ENCODE measurements around the gene FIGN.

The FIGN gene

DNA sequence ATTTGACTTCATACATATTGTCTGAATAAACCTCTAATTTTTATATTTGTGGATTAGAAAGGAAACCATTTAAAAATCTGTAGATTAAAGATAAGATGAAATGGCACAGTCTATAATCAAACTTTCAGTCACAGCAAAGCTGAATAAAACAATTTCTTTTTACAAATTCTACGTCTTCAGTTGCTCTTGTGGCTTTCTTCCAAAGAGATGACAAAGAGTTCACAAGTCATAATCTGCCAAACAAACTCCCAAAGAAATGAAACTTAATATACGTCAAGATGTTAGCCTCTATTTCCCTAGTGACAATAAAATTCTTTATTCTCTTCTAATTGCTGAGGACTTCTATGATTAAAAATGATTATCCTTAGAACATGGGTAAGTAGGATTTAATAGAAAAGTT, 66.3 kb downstream of the FIGN start:
- no peak for DNase-seq
- Histone ChIP-seq H3K4me1 (ENCODE audit: control insufficient read depth, insufficient read depth, low read length, poor library complexity, severe bottlenecking) (no peaks in the 10 kb centered on the region), H3K27ac (ENCODE audit: insufficient read depth, low read length, poor library complexity, severe bottlenecking) (no peak overlapping the region), H3K4me3 (ENCODE audit: insufficient read depth, low read depth, low read length, poor library complexity, severe bottlenecking) (no peak overlapping the region), H3K27me3 (replicated peaks; ENCODE audit: control insufficient read depth, insufficient read depth, low read length, poor library complexity, severe bottlenecking) (no peaks in the 10 kb centered on the region), H3K9me3 (ENCODE audit: control insufficient read depth, low read length) (no peaks in the 10 kb centered on the region), H3K36me3 (ENCODE audit: control insufficient read depth, insufficient read depth, low read length) (no peaks in the 10 kb centered on the region)

DNA sequence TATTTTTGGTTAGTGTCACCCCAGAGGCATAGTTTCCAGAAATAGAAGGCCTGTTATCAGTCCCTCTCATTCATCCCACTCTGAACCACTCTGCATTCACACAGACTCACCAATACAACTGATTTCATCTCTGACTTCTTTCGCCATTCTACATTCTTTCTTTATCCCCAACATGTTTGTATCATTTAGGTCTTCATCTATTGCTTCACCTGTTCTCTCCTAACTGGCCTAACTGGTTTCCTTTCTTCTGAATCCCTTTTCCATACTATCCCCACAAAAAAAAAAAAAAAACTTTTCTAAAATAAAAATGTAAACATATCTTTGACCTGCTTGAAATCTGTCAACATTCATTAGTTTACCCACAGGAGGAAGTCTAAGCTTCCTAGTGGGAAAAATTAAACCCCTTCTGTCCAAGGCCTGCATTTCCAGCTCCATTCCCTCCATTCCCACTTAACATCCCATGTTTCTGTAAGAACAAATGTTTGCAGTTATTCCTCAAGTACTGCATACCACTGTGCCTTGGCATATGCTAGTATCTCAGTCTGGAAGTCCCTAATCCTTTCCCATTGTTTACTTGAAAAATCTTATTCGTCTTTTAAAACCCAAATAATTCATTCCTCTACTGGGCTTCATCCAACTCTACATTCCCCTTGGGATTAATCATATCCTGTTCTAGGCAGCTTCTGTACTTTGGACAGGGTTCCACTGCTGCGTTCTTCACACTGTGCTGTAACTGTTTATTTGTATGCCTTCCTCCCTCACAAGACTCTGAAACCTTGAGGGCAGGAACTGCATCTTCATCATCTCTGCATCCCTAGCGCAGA, 68.5 kb downstream of the FIGN start:
- Histone ChIP-seq H3K4me1 (ENCODE audit: control insufficient read depth, insufficient read depth, low read length, poor library complexity, severe bottlenecking) (no peaks in the 10 kb centered on the region), H3K4me3 (ENCODE audit: insufficient read depth, low read depth, low read length, poor library complexity, severe bottlenecking) (no peak overlapping the region), H3K27me3 (replicated peaks; ENCODE audit: control insufficient read depth, insufficient read depth, low read length, poor library complexity, severe bottlenecking) (no peaks in the 10 kb centered on the region), H3K27ac (ENCODE audit: insufficient read depth, low read length, poor library complexity, severe bottlenecking) (no peak overlapping the region), H3K9me3 (ENCODE audit: control insufficient read depth, low read length) (no peaks in the 10 kb centered on the region), H3K36me3 (ENCODE audit: control insufficient read depth, insufficient read depth, low read length) (no peaks in the 10 kb centered on the region)
- no peak for DNase-seq

DNA sequence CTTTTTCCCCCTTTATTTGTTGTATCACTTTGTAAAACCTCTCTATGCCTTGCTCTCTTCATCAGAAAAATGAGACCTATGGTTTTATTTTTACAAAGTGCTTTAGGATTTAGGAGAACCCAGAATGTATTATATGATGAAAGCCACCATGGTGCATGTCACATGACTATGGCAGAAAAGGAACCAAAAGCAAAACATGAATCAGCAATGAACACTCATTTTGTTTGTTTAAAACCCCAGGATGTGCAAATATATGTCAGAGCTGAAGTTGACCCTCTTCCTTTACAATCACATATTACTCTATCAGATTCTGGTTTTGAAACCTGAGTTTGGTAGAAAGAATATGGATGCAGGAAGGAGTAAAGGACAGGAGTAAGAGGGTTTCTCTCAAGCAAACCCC, 70.0 kb downstream of the FIGN start:
- no peaks in the 10 kb centered on the region for H3K4me1 ChIP-seq (ENCODE audit: control insufficient read depth, insufficient read depth, low read length, poor library complexity, severe bottlenecking)
- H3K9me3 ChIP-seq (ENCODE audit: control insufficient read depth, low read length): no peaks in the 10 kb centered on the region
- H3K4me3 ChIP-seq (ENCODE audit: insufficient read depth, low read depth, low read length, poor library complexity, severe bottlenecking): no peak overlapping the region
- DNase-seq: no peak
- no peak overlapping the region for H3K27ac ChIP-seq (ENCODE audit: insufficient read depth, low read length, poor library complexity, severe bottlenecking)
- H3K36me3 ChIP-seq (ENCODE audit: control insufficient read depth, insufficient read depth, low read length): no peaks in the 10 kb centered on the region
- no peaks in the 10 kb centered on the region for H3K27me3 ChIP-seq (replicated peaks; ENCODE audit: control insufficient read depth, insufficient read depth, low read length, poor library complexity, severe bottlenecking)

DNA sequence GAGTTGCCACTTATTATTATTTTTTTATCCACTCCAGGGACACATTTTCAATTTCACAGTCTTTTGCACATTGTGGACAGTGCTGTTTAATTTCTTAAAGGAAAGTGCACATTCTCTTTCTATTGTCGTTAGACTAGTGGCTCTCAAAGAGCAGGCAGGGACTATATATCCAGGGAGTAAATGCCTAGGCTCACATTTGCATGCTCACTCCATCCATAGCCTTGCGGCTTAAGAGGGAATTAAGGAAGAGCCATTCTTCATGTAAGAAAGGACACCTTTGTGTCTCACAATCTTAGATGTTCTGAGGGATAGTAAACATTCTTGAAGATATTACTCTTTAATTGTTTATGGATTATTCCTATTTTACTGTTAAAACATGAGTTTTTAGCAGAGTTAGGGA, 70.8 kb downstream of the FIGN start:
- Histone ChIP-seq H3K27ac (ENCODE audit: insufficient read depth, low read length, poor library complexity, severe bottlenecking) (no peak overlapping the region), H3K4me3 (ENCODE audit: insufficient read depth, low read depth, low read length, poor library complexity, severe bottlenecking) (no peak overlapping the region), H3K27me3 (replicated peaks; ENCODE audit: control insufficient read depth, insufficient read depth, low read length, poor library complexity, severe bottlenecking) (no peaks in the 10 kb centered on the region), H3K4me1 (ENCODE audit: control insufficient read depth, insufficient read depth, low read length, poor library complexity, severe bottlenecking) (no peaks in the 10 kb centered on the region), H3K9me3 (ENCODE audit: control insufficient read depth, low read length) (no peaks in the 10 kb centered on the region), H3K36me3 (ENCODE audit: control insufficient read depth, insufficient read depth, low read length) (no peaks in the 10 kb centered on the region)
- DNase-seq: no peak

DNA sequence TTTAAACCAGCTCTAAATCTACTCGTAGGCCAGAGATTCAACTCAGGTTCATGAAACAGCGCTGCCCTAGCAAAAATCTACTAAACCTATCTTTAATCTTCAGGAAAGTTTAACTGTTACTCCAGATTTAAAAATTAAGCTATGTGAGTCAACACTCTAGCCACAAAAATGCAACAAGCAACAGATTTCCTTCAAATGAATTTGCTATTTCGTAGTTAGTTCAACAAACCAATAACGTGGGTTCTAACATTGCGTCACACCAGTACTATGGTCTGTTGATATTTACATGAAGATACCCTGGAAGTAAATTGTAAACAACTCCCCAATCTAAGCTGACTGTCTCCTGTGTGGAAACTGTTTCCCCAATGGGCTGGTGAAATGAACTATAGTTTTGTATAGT, 71.2 kb downstream of the FIGN start:
- Histone ChIP-seq H3K4me3 (ENCODE audit: insufficient read depth, low read depth, low read length, poor library complexity, severe bottlenecking) (no peak overlapping the region), H3K27me3 (replicated peaks; ENCODE audit: control insufficient read depth, insufficient read depth, low read length, poor library complexity, severe bottlenecking) (no peaks in the 10 kb centered on the region), H3K36me3 (ENCODE audit: control insufficient read depth, insufficient read depth, low read length) (no peaks in the 10 kb centered on the region), H3K4me1 (ENCODE audit: control insufficient read depth, insufficient read depth, low read length, poor library complexity, severe bottlenecking) (no peaks in the 10 kb centered on the region), H3K9me3 (ENCODE audit: control insufficient read depth, low read length) (no peaks in the 10 kb centered on the region), H3K27ac (ENCODE audit: insufficient read depth, low read length, poor library complexity, severe bottlenecking) (no peak overlapping the region)
- no peak for DNase-seq

DNA sequence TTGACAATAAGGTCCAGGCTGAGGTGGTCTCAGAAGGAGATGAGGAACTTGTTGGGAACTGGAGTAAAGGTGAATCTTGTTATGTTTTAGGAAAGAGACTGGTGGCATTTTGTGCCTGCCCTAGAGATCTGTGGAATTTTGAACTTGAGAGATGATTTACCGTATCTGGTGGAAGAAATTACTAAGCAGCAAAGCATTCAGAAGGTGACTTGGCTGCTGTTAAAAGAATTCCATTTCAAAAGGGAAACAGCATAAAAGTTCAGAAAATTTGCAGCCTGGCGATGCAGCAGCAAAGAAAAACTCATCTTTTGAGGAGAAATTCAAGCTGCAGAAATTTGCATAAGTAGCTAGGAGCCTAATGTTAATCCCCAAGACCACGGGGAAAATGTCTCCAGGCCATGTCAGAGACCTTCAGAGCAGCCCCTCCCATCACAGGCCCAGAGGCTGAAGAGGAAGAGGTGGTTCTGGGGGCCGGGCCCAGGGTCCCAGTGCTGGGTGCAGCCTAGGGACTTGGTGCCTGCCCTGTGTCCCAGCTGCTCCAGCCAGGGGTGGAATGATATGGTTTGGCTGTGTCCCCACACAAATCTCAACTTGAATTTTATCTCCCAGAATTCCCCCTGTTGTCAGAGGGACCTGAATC, 73.5 kb downstream of the FIGN start:
- H3K4me1 ChIP-seq (ENCODE audit: control insufficient read depth, insufficient read depth, low read length, poor library complexity, severe bottlenecking): no peaks in the 10 kb centered on the region
- no peak for DNase-seq
- no peak overlapping the region for H3K27ac ChIP-seq (ENCODE audit: insufficient read depth, low read length, poor library complexity, severe bottlenecking)
- no peak overlapping the region for H3K4me3 ChIP-seq (ENCODE audit: insufficient read depth, low read depth, low read length, poor library complexity, severe bottlenecking)
- no peaks in the 10 kb centered on the region for H3K9me3 ChIP-seq (ENCODE audit: control insufficient read depth, low read length)
- no peaks in the 10 kb centered on the region for H3K36me3 ChIP-seq (ENCODE audit: control insufficient read depth, insufficient read depth, low read length)
- H3K27me3 ChIP-seq (replicated peaks; ENCODE audit: control insufficient read depth, insufficient read depth, low read length, poor library complexity, severe bottlenecking): no peaks in the 10 kb centered on the region

DNA sequence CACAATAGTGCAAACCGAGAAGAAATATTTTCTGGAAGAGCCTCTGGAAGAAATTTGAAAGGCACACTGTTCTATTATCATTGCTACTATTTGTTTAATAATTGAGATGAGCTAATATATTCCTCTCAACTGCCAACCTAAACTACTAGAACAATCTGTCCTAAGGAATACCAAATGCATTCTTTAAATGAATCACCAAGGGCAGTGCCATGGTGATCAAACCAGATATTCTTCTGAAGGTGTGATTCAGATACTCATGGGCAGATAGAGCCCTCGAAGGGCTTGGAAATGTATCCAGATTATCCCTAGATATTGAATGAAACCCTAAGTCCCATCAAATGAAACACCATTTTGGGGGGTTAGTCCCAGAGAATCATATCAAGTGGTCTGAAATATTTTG, 76.6 kb downstream of the FIGN start:
- H3K4me3 ChIP-seq (ENCODE audit: insufficient read depth, low read depth, low read length, poor library complexity, severe bottlenecking): no peak overlapping the region
- no peaks in the 10 kb centered on the region for H3K4me1 ChIP-seq (ENCODE audit: control insufficient read depth, insufficient read depth, low read length, poor library complexity, severe bottlenecking)
- H3K27me3 ChIP-seq (replicated peaks; ENCODE audit: control insufficient read depth, insufficient read depth, low read length, poor library complexity, severe bottlenecking): no peaks in the 10 kb centered on the region
- no peaks in the 10 kb centered on the region for H3K9me3 ChIP-seq (ENCODE audit: control insufficient read depth, low read length)
- no peaks in the 10 kb centered on the region for H3K36me3 ChIP-seq (ENCODE audit: control insufficient read depth, insufficient read depth, low read length)
- no peak for DNase-seq
- no peak overlapping the region for H3K27ac ChIP-seq (ENCODE audit: insufficient read depth, low read length, poor library complexity, severe bottlenecking)

DNA sequence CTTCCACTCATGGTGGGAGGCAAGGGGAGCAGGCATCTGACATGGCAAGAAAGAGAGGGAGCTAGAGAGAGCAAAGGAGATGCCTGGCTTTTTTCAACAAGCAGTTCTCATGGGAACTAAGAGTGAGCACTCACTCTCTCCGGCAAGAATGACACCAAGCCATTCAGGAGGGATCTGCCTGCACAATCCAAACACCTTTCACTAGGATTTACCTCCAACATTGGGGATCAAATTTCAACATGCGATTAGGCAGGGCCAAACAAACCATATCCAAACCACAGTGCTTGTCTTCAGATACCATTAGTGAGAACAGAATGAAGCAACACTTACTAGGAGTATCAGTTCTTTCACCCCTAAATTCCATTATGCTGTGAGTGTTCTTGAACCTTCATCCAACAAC, 77.3 kb downstream of the FIGN start:
- Histone ChIP-seq H3K9me3 (ENCODE audit: control insufficient read depth, low read length) (no peaks in the 10 kb centered on the region), H3K27me3 (replicated peaks; ENCODE audit: control insufficient read depth, insufficient read depth, low read length, poor library complexity, severe bottlenecking) (no peaks in the 10 kb centered on the region), H3K4me3 (ENCODE audit: insufficient read depth, low read depth, low read length, poor library complexity, severe bottlenecking) (no peak overlapping the region), H3K27ac (ENCODE audit: insufficient read depth, low read length, poor library complexity, severe bottlenecking) (no peak overlapping the region), H3K36me3 (ENCODE audit: control insufficient read depth, insufficient read depth, low read length) (no peaks in the 10 kb centered on the region), H3K4me1 (ENCODE audit: control insufficient read depth, insufficient read depth, low read length, poor library complexity, severe bottlenecking) (no peaks in the 10 kb centered on the region)
- DNase-seq: no peak

DNA sequence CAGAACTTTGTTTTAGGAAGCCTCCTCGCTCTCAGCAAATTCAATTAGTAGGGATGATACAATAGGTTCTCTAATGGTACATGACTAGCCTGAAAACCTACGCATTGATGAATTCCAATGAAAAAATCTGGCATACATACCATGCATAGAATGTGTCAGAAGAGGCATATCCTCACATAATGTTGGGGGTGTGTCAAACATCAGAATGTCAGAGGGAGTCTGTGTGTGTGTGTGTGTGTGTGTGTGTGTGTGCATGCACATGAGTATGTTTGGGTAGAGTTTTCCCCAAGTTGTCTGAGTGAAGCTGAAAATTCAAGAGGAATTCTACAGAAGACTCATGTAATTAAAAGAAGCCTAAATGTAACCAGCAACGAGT, 78.5 kb downstream of the FIGN start:
- Histone ChIP-seq H3K36me3 (ENCODE audit: control insufficient read depth, insufficient read depth, low read length) (no peaks in the 10 kb centered on the region), H3K4me3 (ENCODE audit: insufficient read depth, low read depth, low read length, poor library complexity, severe bottlenecking) (no peak overlapping the region), H3K4me1 (ENCODE audit: control insufficient read depth, insufficient read depth, low read length, poor library complexity, severe bottlenecking) (no peaks in the 10 kb centered on the region), H3K27me3 (replicated peaks; ENCODE audit: control insufficient read depth, insufficient read depth, low read length, poor library complexity, severe bottlenecking) (no peaks in the 10 kb centered on the region), H3K9me3 (ENCODE audit: control insufficient read depth, low read length) (no peaks in the 10 kb centered on the region), H3K27ac (ENCODE audit: insufficient read depth, low read length, poor library complexity, severe bottlenecking) (no peak overlapping the region)
- no peak for DNase-seq

DNA sequence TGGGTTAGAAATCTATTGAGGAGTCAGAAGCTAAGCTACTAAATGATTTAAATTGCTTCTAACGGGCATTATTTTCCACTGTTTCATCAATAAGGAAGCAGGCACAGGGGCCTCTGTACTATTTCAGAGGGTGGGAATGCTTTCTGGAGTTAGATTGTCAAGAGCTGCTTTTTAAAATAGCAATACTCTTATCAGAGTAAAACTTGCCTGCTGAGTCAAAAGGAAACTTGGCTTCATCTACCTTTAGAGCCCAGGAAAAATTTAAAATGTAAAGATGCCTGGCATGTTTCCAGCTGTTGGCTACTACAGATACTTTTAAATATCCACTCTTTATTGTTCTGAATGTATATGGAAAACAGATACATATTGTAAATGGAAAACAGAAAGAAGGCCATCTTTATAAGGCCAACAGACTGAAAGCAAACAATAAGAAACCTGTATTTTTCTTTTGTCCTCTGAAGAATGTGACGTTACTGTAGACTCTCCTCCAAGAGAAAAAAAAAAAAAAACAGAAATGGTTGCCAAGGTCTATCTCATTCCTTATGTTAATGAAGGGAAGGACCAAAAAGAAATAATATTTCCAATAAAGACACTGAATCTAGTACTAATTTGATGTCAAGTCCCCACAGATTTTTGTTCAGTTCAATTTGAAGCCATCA, 79.1 kb downstream of the FIGN start:
- Histone ChIP-seq H3K9me3 (ENCODE audit: control insufficient read depth, low read length) (no peaks in the 10 kb centered on the region), H3K27ac (ENCODE audit: insufficient read depth, low read length, poor library complexity, severe bottlenecking) (no peak overlapping the region)

More for the DNA sequence above, 79.1 kb downstream of the FIGN start:
- H3K4me1 ChIP-seq (ENCODE audit: control insufficient read depth, insufficient read depth, low read length, poor library complexity, severe bottlenecking): no peaks in the 10 kb centered on the region
- H3K27me3 ChIP-seq (replicated peaks; ENCODE audit: control insufficient read depth, insufficient read depth, low read length, poor library complexity, severe bottlenecking): no peaks in the 10 kb centered on the region
- no peak overlapping the region for H3K4me3 ChIP-seq (ENCODE audit: insufficient read depth, low read depth, low read length, poor library complexity, severe bottlenecking)
- DNase-seq: no peak
- H3K36me3 ChIP-seq (ENCODE audit: control insufficient read depth, insufficient read depth, low read length): no peaks in the 10 kb centered on the region
